IMR-90 (cell line): ENCODE measurements around the gene NFE2L2.
A peak's percentile ranks its signal among the peaks of the same experiment; 100 is the strongest.

ENCODE experiments used
- BHLHE40 ChIP-seq: fragments of 150-350 bp; IDR thresholded peaks from 2 replicates; pipeline ENCODE4 v1.6.1; 2016; ENCODE audit warnings: mild to moderate bottlenecking, low read depth, low read length
- CEBPB ChIP-seq: IDR thresholded peaks from 2 replicates; pipeline ENCODE4 v1.6.1; 2012; ENCODE audit warnings: low read depth, low read length, improper control_type of control experiment
- MAFK ChIP-seq: IDR thresholded peaks from 2 replicates; pipeline ENCODE4 v1.6.1; 2012; ENCODE audit warnings: low read depth, low read length, improper control_type of control experiment
- MAZ ChIP-seq: IDR thresholded peaks from 2 replicates; pipeline ENCODE4 v1.6.1; 2012; ENCODE audit warnings: low read depth, mild to moderate bottlenecking, low read length, improper control_type of control experiment, moderate library complexity, borderline replicate concordance
- MXI1 ChIP-seq: IDR thresholded peaks from 2 replicates; pipeline ENCODE4 v1.6.1; 2012; ENCODE audit warnings: low read depth, mild to moderate bottlenecking, low read length, moderate library complexity, borderline replicate concordance
- NFE2L2 ChIP-seq: fragments of 150-350 bp; IDR thresholded peaks from 2 replicates; pipeline ENCODE4 v1.6.1; 2016; ENCODE audit warnings: low read depth, mild to moderate bottlenecking, low read length
- POLR2A ChIP-seq: IDR thresholded peaks from 2 replicates; pipeline ENCODE4 v1.6.1; 2012; ENCODE audit warnings: mild to moderate bottlenecking, low read depth, low read length
- RAD21 ChIP-seq: IDR thresholded peaks from 2 replicates; pipeline ENCODE4 v1.6.1; 2012; ENCODE audit warnings: low read length, improper control_type of control experiment
- RCOR1 ChIP-seq: IDR thresholded peaks from 2 replicates; pipeline ENCODE4 v1.6.1; 2012; ENCODE audit warnings: mild to moderate bottlenecking, low read length, improper control_type of control experiment; ENCODE audit not compliant: insufficient replicate concordance
- RFX5 ChIP-seq: IDR thresholded peaks from 2 replicates; pipeline ENCODE4 v1.8.0; 2012; ENCODE audit warnings: low read depth, mild to moderate bottlenecking, low read length, moderate library complexity
- TF ChIP-seq, protein P1 (sequence below): conservative IDR thresholded peaks from 2 replicates; pipeline ENCODE4 v1.5.1; 2012; ENCODE audit warnings: mild to moderate bottlenecking, low read depth, low read length, improper control_type of control experiment
- TF ChIP-seq, protein P2 (sequence below): fragments of 150-350 bp; IDR thresholded peaks from 2 replicates; pipeline ENCODE4 v1.6.1; 2017; ENCODE audit warnings: mild to moderate bottlenecking, antibody characterized with exemption, low read length, low read depth
- TF ChIP-seq, protein P3 (sequence below): fragments of 150-350 bp; IDR thresholded peaks from 2 replicates; pipeline ENCODE4 v1.6.1; 2016; ENCODE audit warnings: low read depth, mild to moderate bottlenecking, low read length, moderate library complexity, borderline replicate concordance

DNA sequence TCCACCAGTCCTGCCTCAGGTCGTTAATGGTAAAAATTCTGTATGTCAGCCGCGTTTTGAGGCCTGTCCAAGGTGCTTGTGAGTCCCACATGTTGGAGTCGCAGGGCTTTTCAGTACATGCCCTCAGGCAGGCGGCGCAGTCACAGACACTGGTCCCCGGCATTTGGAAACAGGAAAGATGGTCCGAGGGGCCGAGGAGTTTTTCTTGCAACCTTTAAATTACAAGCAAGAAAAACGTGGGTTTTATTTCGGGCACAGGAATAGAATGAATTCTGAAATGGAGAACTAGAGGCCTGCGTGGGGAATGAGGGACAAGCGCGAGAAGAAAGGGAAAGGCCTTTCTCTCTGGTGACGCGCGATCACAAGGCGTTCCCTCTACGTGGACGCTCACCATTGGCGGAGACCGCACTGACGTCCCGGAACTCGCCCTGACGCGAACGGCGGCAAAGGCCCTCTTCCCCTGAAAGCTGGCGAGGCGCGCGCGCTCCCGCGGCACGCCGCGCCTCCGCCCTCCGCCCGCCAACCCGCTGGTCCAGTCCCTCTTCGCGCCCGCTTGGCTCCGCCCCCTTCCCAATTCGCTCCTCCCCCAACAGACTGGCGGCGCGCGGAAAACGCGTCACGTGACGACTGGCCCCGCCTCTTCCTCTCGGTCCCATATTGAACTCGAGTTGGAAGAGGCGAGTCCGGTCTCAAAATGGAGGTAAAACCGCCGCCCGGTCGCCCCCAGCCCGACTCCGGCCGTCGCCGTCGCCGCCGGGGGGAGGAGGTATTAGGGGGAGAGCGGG is 52.2 kb downstream of the NFE2L2 start, which contains the start of gene HNRNPA3:
- TF ChIP-seq, protein P1, sequence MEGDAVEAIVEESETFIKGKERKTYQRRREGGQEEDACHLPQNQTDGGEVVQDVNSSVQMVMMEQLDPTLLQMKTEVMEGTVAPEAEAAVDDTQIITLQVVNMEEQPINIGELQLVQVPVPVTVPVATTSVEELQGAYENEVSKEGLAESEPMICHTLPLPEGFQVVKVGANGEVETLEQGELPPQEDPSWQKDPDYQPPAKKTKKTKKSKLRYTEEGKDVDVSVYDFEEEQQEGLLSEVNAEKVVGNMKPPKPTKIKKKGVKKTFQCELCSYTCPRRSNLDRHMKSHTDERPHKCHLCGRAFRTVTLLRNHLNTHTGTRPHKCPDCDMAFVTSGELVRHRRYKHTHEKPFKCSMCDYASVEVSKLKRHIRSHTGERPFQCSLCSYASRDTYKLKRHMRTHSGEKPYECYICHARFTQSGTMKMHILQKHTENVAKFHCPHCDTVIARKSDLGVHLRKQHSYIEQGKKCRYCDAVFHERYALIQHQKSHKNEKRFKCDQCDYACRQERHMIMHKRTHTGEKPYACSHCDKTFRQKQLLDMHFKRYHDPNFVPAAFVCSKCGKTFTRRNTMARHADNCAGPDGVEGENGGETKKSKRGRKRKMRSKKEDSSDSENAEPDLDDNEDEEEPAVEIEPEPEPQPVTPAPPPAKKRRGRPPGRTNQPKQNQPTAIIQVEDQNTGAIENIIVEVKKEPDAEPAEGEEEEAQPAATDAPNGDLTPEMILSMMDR: no peak
- TF ChIP-seq, protein P2, sequence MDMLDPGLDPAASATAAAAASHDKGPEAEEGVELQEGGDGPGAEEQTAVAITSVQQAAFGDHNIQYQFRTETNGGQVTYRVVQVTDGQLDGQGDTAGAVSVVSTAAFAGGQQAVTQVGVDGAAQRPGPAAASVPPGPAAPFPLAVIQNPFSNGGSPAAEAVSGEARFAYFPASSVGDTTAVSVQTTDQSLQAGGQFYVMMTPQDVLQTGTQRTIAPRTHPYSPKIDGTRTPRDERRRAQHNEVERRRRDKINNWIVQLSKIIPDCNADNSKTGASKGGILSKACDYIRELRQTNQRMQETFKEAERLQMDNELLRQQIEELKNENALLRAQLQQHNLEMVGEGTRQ: peak; percentile 90
- TF ChIP-seq BHLHE40: peak; percentile 57; the same call in 1 of the 2 replicates
- peak; percentile 66; the same call in 1 of the 2 replicates for TF ChIP-seq MAZ
- no peak for TF ChIP-seq RAD21
- TF ChIP-seq NFE2L2: no peak
- TF ChIP-seq, protein P3, sequence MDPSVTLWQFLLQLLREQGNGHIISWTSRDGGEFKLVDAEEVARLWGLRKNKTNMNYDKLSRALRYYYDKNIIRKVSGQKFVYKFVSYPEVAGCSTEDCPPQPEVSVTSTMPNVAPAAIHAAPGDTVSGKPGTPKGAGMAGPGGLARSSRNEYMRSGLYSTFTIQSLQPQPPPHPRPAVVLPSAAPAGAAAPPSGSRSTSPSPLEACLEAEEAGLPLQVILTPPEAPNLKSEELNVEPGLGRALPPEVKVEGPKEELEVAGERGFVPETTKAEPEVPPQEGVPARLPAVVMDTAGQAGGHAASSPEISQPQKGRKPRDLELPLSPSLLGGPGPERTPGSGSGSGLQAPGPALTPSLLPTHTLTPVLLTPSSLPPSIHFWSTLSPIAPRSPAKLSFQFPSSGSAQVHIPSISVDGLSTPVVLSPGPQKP: no peak
- no peak for TF ChIP-seq CEBPB
- TF ChIP-seq MXI1: peak; percentile 56; the same call in 1 of the 2 replicates
- TF ChIP-seq POLR2A: peak; percentile 95
- no peak for TF ChIP-seq RCOR1
- TF ChIP-seq RFX5: peak; percentile 57; the same call in 1 of the 2 replicates
- no peak for TF ChIP-seq MAFK
